CD14-positive monocyte (primary cell): ENCODE measurements around the gene POTEH. TPM values are rescaled to one million over a fixed set of nuclear protein-coding genes. Genes with fewer than 3 reads are reported as not detected.
"Not testable (repeated sequence)": the region's sequence is repeated elsewhere in the genome, so short reads cannot be mapped to it uniquely, and the experiment has no call there.

ENCODE experiments used
- DNase-seq, 3 donors: peaks; one replicate each; pipeline ENCODE4 v3.0.0-alpha.2; 2011 to 2022
- H2AFZ ChIP-seq: 2 replicates; pipeline ENCODE4 v1.6.0; 2012; ENCODE audit warnings: mild to moderate bottlenecking, low read depth, low read length, inconsistent platforms; ENCODE audit not compliant: insufficient read depth, poor library complexity, severe bottlenecking
- H3K27ac ChIP-seq, 2 donors: 1 replicate in 1 of 2; 2 replicates in 1 of 2; pipeline ENCODE4 v1.5.1; 2012 to 2013; ENCODE audit warnings: low read length in 2 of 2, control low read depth in 1 of 2, inconsistent platforms in 1 of 2, low read depth in 1 of 2, mild to moderate bottlenecking in 1 of 2
- H3K27me3 ChIP-seq, 2 donors: one replicate each; pipeline versions ENCODE4 v1.6.0 to v1.6.1; 2011 to 2013; ENCODE audit warnings: low read length in 2 of 2; ENCODE audit not compliant: control insufficient read depth in 2 of 2, insufficient read depth in 2 of 2
- H3K36me3 ChIP-seq, 2 donors: replicated peaks in 1 of 2; 1 replicate in 1 of 2; 2 replicates in 1 of 2; pipeline versions ENCODE4 v1.5.1 to v1.6.1; 2012 to 2013; ENCODE audit warnings: low read length in 2 of 2, control low read depth in 1 of 2, inconsistent platforms in 1 of 2, mild to moderate bottlenecking in 1 of 2; ENCODE audit not compliant: insufficient read depth in 2 of 2, control insufficient read depth in 1 of 2
- H3K4me1 ChIP-seq, 2 donors: 1 replicate in 1 of 2; 2 replicates in 1 of 2; pipeline versions ENCODE4 v1.5.1 to v1.6.1; 2012 to 2013; ENCODE audit warnings: low read length in 2 of 2, control low read depth in 1 of 2, inconsistent platforms in 1 of 2, mild to moderate bottlenecking in 1 of 2, moderate library complexity in 1 of 2; ENCODE audit not compliant: insufficient read depth in 2 of 2, control insufficient read depth in 1 of 2
- H3K4me2 ChIP-seq: replicated peaks from 2 replicates; pipeline ENCODE3; 2012; ENCODE audit warnings: low read length, moderate library complexity, mild to moderate bottlenecking; ENCODE audit not compliant: poor library complexity, severe bottlenecking; ENCODE audit errors: extremely low read depth
- H3K4me3 ChIP-seq, 3 experiments: fragments of 200-600 bp in 1 of 3; sonication (generic) in 1 of 3; replicated peaks in 1 of 3; 1 replicate in 2 of 3; 2 replicates in 1 of 3; pipeline ENCODE4 v1.5.1; 2011 to 2013; ENCODE audit warnings: low read length in 3 of 3, mild to moderate bottlenecking in 3 of 3, control low read depth in 2 of 3, low read depth in 2 of 3, inconsistent platforms in 1 of 3, moderate library complexity in 1 of 3
- H3K79me2 ChIP-seq: 2 replicates; pipeline ENCODE4 v1.6.0; 2012; ENCODE audit warnings: mild to moderate bottlenecking, control low read depth, inconsistent platforms, low read length, moderate library complexity; ENCODE audit not compliant: insufficient read depth
- H3K9ac ChIP-seq: 2 replicates; pipeline ENCODE4 v1.6.0; 2017; ENCODE audit warnings: low read length, mild to moderate bottlenecking; ENCODE audit not compliant: insufficient read depth, poor library complexity, severe bottlenecking
- H3K9me3 ChIP-seq, 2 donors: replicated peaks in 1 of 2; 1 replicate in 1 of 2; 2 replicates in 1 of 2; pipeline versions ENCODE4 v1.5.1 to v1.6.1; 2012 to 2013; ENCODE audit warnings: low read length in 2 of 2, control low read depth in 1 of 2; ENCODE audit not compliant: control insufficient read depth in 1 of 2, insufficient read depth in 1 of 2
- H4K20me1 ChIP-seq: 2 replicates; pipeline ENCODE4 v1.6.0; 2012; ENCODE audit warnings: mild to moderate bottlenecking, low read length, control low read depth, moderate library complexity; ENCODE audit not compliant: insufficient read depth
- H3K27ac Mint-ChIP-seq, 7 donors: one replicate each; pipeline ENCODE4 v1.8.0; 2020; ENCODE audit warnings: mild to moderate bottlenecking in 7 of 7, mixed read lengths in 7 of 7, moderate library complexity in 6 of 7, inconsistent platforms in 2 of 7
- H3K27me3 Mint-ChIP-seq, 3 donors: one replicate each; pipeline ENCODE4 v1.8.0; 2021 to 2022; ENCODE audit warnings: low read depth in 3 of 3, mild to moderate bottlenecking in 3 of 3, mixed read lengths in 3 of 3, moderate library complexity in 3 of 3, inconsistent platforms in 1 of 3
- H3K36me3 Mint-ChIP-seq, 2 donors: one replicate each; pipeline ENCODE4 v1.8.0; 2020; ENCODE audit warnings: mixed read lengths in 2 of 2, inconsistent platforms in 1 of 2, mild to moderate bottlenecking in 1 of 2
- H3K4me1 Mint-ChIP-seq: one replicate; pipeline ENCODE4 v1.8.0; 2020; ENCODE audit warnings: mild to moderate bottlenecking, mixed read lengths
- H3K4me3 Mint-ChIP-seq, 2 donors: one replicate each; pipeline ENCODE4 v1.8.0; 2020; ENCODE audit warnings: mild to moderate bottlenecking in 2 of 2, mixed read lengths in 2 of 2, moderate library complexity in 1 of 2
- H3K9me3 Mint-ChIP-seq, 7 donors: one replicate each; pipeline ENCODE4 v1.8.0; 2020 to 2022; ENCODE audit warnings: mixed read lengths in 7 of 7, mild to moderate bottlenecking in 6 of 7, moderate library complexity in 6 of 7, inconsistent platforms in 2 of 7
- WGBS: methylation state at CpG from one replicate; pipeline ENCODE4 v1.1.5; 2013; ENCODE audit warnings: missing lambda C conversion rate; ENCODE audit not compliant: insufficient coverage; 5-methylcytosine and 5-hydroxymethylcytosine counted together
- intact Hi-C, 2 donors: fragments of 100-400 bp; cut with micrococcal nuclease; formaldehyde crosslinking; loops; one replicate each; pipeline versions ENCODE4 v1.15.0 to v1.15.1; 2023
- polyA plus RNA-seq, 3 donors: library from polyadenylated mRNA; depleted of rRNA in 1 of 3; unstranded in 2 of 3; stranded (reverse) in 1 of 3; fragments of 300-500 nt in 2 of 3; fragments of >200 nt in 1 of 3; fragmentation: Illumina TruSeq in 2 of 3; gene quantifications; 1 replicate in 2 of 3; 2 replicates in 1 of 3; pipeline ENCODE4 v1.2.3, GENCODE V29; 2012 to 2021

POTEH gene
- polyA plus RNA-seq, 3 donors: not detected

DNA sequence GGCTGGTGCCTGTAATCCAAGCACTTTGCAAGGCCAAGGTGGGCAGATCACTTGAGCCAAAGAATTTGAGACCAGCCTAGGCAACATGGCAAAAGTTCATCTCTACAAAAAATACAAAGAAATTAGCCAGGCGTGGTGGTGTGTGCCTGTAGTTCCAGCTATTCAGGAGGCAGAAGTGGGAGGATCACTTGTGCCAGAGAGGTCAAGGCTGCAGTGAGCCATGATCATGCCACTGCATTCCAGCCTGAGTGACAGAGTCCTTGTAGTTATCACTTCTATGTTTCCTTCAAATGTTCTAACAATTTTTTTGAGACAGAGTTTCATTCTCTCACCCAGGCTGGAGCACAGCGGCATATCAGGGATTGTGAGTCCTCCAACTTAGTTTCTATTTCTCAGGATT lies 36.6 kb upstream of the POTEH start:
- H3K9me3 Mint-ChIP-seq, H3K36me3 ChIP-seq, H3K27me3 Mint-ChIP-seq, H3K4me2 ChIP-seq, H3K9me3 ChIP-seq, H2AFZ ChIP-seq, H4K20me1 ChIP-seq, H3K27me3 ChIP-seq, H3K36me3 Mint-ChIP-seq, H3K4me3 ChIP-seq, H3K9ac ChIP-seq, H3K79me2 ChIP-seq, H3K27ac ChIP-seq, H3K4me3 Mint-ChIP-seq, H3K4me1 ChIP-seq, H3K4me1 Mint-ChIP-seq, intact Hi-C loops, DNase-seq, H3K27ac Mint-ChIP-seq: not testable (repeated sequence)
- no CpG with 5 or more reads among the region's 2 CpGs for WGBS

DNA sequence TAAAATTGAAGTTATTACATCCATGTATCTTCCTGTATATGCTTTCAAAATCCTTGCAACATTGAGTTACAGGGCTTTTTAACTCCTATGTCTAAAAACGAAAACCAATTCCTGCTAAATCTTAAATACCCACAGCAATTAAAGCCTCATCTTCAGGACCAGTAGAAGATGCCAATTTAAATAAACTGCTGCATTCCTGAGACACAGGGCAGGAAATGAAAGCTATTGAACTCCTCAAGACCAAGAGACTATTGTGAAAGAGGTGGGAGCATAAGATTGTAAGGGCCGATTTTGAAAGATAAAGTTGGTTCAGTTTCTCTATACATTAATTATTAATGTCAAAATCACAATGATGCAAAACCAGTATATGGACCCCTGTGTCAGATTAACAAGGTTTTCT lies 28.7 kb upstream of the POTEH start:
- H3K9ac ChIP-seq, H3K4me1 Mint-ChIP-seq, H3K36me3 Mint-ChIP-seq, H3K4me3 ChIP-seq, H3K27me3 Mint-ChIP-seq, H3K9me3 Mint-ChIP-seq, H3K4me2 ChIP-seq, H3K4me3 Mint-ChIP-seq, H3K79me2 ChIP-seq, H2AFZ ChIP-seq, H3K4me1 ChIP-seq, intact Hi-C loops, H3K27ac Mint-ChIP-seq, H4K20me1 ChIP-seq, DNase-seq, H3K27ac ChIP-seq, H3K27me3 ChIP-seq, H3K9me3 ChIP-seq, H3K36me3 ChIP-seq: not testable (repeated sequence)
- no CpG with 5 or more reads among the region's 2 CpGs for WGBS

DNA sequence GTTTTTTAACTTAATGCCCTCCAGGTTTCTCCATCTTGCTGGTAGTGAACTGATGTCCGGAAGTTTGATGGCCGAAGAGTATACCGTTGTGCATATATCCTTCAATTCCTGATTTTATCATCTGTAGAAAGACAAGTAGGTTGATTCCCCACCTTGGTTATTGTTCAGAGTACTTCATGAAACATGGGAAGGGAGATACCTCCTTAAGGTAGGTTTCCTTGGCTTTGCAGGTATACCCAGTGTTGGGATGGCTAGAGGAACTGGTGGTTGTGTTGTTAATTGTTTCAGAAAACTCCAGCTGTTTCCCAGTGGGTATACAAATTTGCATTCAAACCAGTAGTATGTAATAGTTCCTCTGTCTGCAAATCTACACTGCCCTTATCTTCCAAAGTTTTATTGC lies 25.1 kb upstream of the POTEH start:
- intact Hi-C loops, H3K4me3 ChIP-seq, H3K9ac ChIP-seq, H3K36me3 ChIP-seq, H3K4me1 Mint-ChIP-seq, H3K36me3 Mint-ChIP-seq, H3K9me3 Mint-ChIP-seq, H3K79me2 ChIP-seq, H3K27me3 Mint-ChIP-seq, H2AFZ ChIP-seq, H3K9me3 ChIP-seq, H3K4me3 Mint-ChIP-seq, H3K27ac ChIP-seq, H3K27ac Mint-ChIP-seq, DNase-seq, H3K27me3 ChIP-seq, H3K4me2 ChIP-seq, H3K4me1 ChIP-seq, H4K20me1 ChIP-seq: not testable (repeated sequence)
- WGBS: no CpG with 5 or more reads among the region's 3 CpGs

DNA sequence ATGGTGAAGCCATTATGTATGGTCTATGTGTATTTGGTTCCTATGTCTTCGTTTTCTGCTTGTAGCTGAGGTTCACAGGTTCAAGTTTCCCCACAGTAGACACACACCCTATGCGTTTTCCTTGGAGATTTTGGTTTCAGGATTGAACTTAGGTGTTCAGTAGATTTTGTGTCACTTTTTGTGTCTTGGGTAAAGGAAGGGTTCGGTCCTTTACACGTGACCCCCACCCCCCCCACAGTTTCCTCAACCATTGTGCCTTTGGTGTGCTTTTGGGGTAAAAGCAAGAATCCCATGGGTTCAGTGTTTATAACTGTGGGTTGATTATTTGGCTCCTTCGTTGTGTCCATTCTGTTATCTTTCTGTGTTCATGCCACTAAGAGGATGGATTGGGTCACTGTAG lies 24.3 kb upstream of the POTEH start:
- H3K9ac ChIP-seq, H3K27me3 ChIP-seq, H3K27ac ChIP-seq, intact Hi-C loops, H3K4me2 ChIP-seq, H3K27me3 Mint-ChIP-seq, H3K4me1 ChIP-seq, H3K4me1 Mint-ChIP-seq, H3K36me3 Mint-ChIP-seq, DNase-seq, H3K9me3 Mint-ChIP-seq, H3K9me3 ChIP-seq, H3K79me2 ChIP-seq, H2AFZ ChIP-seq, H3K27ac Mint-ChIP-seq, H3K4me3 Mint-ChIP-seq, H4K20me1 ChIP-seq, H3K36me3 ChIP-seq, H3K4me3 ChIP-seq: not testable (repeated sequence)
- no CpG with 5 or more reads among the region's 5 CpGs for WGBS

DNA sequence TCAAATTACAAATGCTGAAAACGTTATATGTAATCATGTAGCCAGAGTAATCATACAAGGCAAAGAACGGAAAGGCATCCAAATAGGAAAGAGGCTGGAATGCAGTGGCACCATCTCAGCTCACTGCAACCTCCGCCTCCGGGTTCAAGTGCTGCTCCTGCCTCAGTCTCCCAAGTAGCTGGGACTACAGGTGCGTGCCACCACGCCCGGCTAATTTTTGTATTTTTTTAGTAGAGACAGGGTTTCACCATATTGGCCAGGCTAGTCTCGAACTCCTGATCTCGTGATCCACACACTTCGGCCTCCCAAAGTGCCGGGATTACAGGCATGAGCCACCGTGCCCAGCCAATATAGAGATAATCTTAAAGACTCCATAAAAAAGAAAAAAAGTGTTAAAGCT lies 20.4 kb upstream of the POTEH start:
- H3K36me3 Mint-ChIP-seq, H3K9me3 ChIP-seq, H3K27ac ChIP-seq, H3K4me1 ChIP-seq, H3K27me3 ChIP-seq, intact Hi-C loops, H4K20me1 ChIP-seq, H3K4me3 ChIP-seq, H3K9ac ChIP-seq, DNase-seq, H3K4me3 Mint-ChIP-seq, H3K4me1 Mint-ChIP-seq, H2AFZ ChIP-seq, H3K9me3 Mint-ChIP-seq, H3K4me2 ChIP-seq, H3K27ac Mint-ChIP-seq, H3K36me3 ChIP-seq, H3K79me2 ChIP-seq, H3K27me3 Mint-ChIP-seq: not testable (repeated sequence)
- no CpG with 5 or more reads among the region's 12 CpGs for WGBS
